HUDEP-2 (cell line): Measurements from ENCODE around the gene MYG1.

ENCODE experiments used
- DNase-seq, 76 experiments: peaks; one replicate each; lab custom pipeline; 2025; ENCODE audit not compliant: unreplicated experiment in 76 of 76; lab: John Stamatoyannopoulos, UW

Gene MYG1

DNA sequence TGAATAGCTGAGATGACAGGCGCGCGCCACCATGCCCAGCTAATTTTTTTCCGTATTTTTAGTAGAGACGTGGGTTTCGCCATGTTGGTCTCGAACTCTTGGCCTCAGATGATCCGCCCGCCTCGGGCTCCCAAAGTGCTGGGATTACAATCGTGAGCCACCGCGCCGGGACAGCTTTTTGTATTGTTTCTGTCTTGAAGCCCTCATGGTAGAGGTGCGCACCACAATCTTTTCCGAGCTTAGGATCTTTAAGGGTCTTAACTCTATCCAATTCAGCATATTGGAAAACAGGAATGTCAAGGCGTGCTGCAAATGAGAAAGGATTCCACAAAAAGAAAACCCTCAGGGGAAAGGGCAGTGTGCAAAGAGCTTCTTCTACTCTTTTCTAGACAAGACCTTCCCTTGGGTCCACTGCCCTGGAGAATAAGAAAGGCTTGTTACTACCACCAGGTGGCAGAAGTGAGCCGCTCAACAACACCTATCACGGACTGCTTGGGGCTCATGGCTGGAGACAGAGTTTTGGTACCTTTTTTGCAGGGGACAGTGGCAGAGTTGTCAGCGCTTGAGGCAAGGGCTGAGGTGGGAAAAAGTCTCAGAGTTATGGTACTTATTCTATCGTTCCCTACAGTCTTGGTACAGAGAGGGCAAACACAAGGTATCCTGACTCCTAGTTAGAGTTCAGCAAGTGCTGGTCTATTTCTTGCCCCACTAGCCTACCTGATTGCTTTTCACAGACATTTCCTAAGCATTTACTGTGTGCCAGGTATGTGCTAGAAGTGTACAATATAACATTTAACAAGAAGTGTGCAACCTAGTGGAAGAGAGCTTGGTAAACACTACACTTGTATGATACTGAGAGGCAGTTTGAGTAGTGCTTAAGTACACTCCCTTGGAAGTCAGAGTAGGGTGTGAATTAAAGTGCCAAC, 53.1 kb downstream of the MYG1 start:
- peak in 71 of 76 experiments; percentile 20 to 89 (median 66) for DNase-seq

- DNase-seq: no peak
Observed at GRCh38 chr12:53353257-53353655, 53.8 kb downstream of the MYG1 start.

DNA sequence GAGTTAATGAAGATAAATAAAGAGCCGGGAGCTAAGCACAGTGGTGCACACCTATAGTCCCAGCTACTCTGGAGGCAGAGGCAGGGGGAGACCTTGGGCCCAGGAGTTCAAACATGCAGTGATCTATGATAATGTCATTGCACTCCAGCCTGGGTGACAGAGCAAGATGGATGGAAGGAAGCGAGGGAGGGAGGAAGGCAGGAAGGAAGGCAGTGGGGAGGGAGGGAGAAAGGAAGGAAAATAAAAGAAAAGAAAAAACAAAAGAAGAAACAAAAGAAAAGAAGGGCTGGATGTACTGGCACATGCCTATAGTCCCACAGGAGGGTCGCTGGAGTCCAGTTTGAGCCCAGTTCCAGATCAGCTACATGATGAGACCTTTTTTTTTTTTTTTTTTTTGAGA, 55.6 kb downstream of the MYG1 start:
- DNase-seq: no peak
